A549 treated with AZD9567 at 1 μM for 4 hours (cell line): ENCODE results near the gene SELENOK. TPM values are rescaled to one million over a fixed set of nuclear protein-coding genes. Genes with fewer than 3 reads are reported as not detected.

Experiments
- total RNA-seq: library from RNA; stranded (reverse); fragments of 200-300 nt; extraction: Qiagen RNA extraction; gene quantifications from 5 replicates; pipeline ENCODE4 v1.2.3, GENCODE V29; 2022; ENCODE audit not compliant: insufficient read depth

Gene SELENOK
- 7.5 to 22.4 TPM (median 21.1 TPM) in 5 replicates for total RNA-seq

GRCh38 chr3:53891497-53892285 is at the start of gene SELENOK:
SELENOK (minus strand) TSS chr3:53891859.

GRCh38 chr3:53881691-53882593 is 9.7 kb downstream of the SELENOK start, which contains the start of gene ACTR8:
ACTR8 (minus strand) TSS chr3:53882152; CDS start chr3:53882101, 51 bp downstream.

GRCh38 chr3:53846134-53846850 is 45.4 kb downstream of the SELENOK start, which contains the start of the genes CHDH and IL17RB:
CHDH (minus strand) TSS chr3:53846419; CDS start chr3:53824008, 22,411 bp downstream.
IL17RB (plus strand) TSS chr3:53846568; CDS start chr3:53846589, 21 bp downstream.

Other genes starting within 250 kb of the SELENOK start
- gene CHDH, start 45.4 kb downstream of the SELENOK start, total RNA-seq: 1.9 to 3.0 TPM (median 2.1 TPM) in 5 replicates
- 0.78 to 1.1 TPM (median 0.91 TPM) in 4 of 5 replicates, not detected in the other for gene IL17RB, start 45.3 kb downstream of the SELENOK start, total RNA-seq
- 14.3 to 16.8 TPM (median 16.2 TPM) in 5 replicates for gene ACTR8, start 9.7 kb downstream of the SELENOK start, total RNA-seq
- 0.03 to 0.29 TPM (median 0.07 TPM) in 4 of 5 replicates, not detected in the other for gene CACNA2D3, start 230.7 kb upstream of the SELENOK start, total RNA-seq